ENCODE results near the gene FBXL17. TPM values are rescaled to one million over a fixed set of nuclear protein-coding genes. Genes with fewer than 3 reads are reported as not detected.

Gene FBXL17
- total and polyA plus RNA-seq, 4 donors, result 2.1 to 14.1 (median 6.3) TPM

DNA sequence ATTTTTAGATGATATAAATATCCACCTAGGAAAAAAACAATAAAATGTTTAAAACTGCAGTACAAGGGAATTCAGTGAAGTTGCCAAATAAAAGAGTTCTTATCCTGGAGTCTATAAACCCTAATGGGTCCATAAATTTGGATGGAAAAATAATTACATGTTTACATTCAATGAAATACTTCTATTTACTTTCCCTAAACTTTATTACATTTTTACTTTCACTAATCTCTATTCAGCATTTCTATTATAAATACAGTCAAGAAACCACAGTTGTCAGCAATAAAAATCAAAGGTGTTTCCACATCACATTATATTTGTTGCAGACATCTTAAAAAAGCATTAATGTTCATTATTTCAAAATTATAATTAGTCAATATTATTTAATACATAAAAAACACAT, 118.6 kb downstream of the FBXL17 start:
- H3K27ac ChIP-seq (ENCODE audit: low read depth in 1 of 2, low read length in 2 of 2), result no peak overlapping the region
- no peak for DNase-seq (ENCODE audit: low spot score)
- H3K9me3 ChIP-seq (ENCODE audit: control insufficient read depth in 4 of 4, low read length in 3 of 4), result no peaks in the 10 kb centered on the region
- no peaks in the 10 kb centered on the region for H3K27me3 ChIP-seq (ENCODE audit: control insufficient read depth in 4 of 4, insufficient read depth in 4 of 4, low read length in 3 of 4)
- no peaks in the 10 kb centered on the region for H3K36me3 ChIP-seq (ENCODE audit: control insufficient read depth in 4 of 4, insufficient read depth in 3 of 4, low read depth in 1 of 4, low read length in 3 of 4)
- TF ChIP-seq ATF3 (IDR thresholded peaks at IDR 0.05) (no peak), GABPA (IDR thresholded peaks at IDR 0.05 in 1 of 2, conservative IDR thresholded peaks at IDR 0.05 in 1 of 2) (no peak), FOXA2 (IDR thresholded peaks at IDR 0.05) (no peak), HNF4A (conservative IDR thresholded peaks at IDR 0.05) (no peak), RAD21 (IDR thresholded peaks at IDR 0.05) (no peak), EGR1 (IDR thresholded peaks at IDR 0.05; ENCODE audit: low read depth in 2 of 2) (no peak), NR2F2 (IDR thresholded peaks at IDR 0.05) (no peak), SP1 (IDR thresholded peaks at IDR 0.05) (no peak), YY1 (IDR thresholded peaks at IDR 0.05) (no peak), HNF4G (IDR thresholded peaks at IDR 0.05) (no peak), TAF1 (conservative IDR thresholded peaks at IDR 0.05) (no peak), MAX (IDR thresholded peaks at IDR 0.05) (no peak), JUND (IDR thresholded peaks at IDR 0.05) (no peak), FOXA1 (IDR thresholded peaks at IDR 0.05) (no peak), ZBTB33 (IDR thresholded peaks at IDR 0.05) (no peak), RXRA (IDR thresholded peaks at IDR 0.05) (no peak)
- TF ChIP-seq, protein P1, sequence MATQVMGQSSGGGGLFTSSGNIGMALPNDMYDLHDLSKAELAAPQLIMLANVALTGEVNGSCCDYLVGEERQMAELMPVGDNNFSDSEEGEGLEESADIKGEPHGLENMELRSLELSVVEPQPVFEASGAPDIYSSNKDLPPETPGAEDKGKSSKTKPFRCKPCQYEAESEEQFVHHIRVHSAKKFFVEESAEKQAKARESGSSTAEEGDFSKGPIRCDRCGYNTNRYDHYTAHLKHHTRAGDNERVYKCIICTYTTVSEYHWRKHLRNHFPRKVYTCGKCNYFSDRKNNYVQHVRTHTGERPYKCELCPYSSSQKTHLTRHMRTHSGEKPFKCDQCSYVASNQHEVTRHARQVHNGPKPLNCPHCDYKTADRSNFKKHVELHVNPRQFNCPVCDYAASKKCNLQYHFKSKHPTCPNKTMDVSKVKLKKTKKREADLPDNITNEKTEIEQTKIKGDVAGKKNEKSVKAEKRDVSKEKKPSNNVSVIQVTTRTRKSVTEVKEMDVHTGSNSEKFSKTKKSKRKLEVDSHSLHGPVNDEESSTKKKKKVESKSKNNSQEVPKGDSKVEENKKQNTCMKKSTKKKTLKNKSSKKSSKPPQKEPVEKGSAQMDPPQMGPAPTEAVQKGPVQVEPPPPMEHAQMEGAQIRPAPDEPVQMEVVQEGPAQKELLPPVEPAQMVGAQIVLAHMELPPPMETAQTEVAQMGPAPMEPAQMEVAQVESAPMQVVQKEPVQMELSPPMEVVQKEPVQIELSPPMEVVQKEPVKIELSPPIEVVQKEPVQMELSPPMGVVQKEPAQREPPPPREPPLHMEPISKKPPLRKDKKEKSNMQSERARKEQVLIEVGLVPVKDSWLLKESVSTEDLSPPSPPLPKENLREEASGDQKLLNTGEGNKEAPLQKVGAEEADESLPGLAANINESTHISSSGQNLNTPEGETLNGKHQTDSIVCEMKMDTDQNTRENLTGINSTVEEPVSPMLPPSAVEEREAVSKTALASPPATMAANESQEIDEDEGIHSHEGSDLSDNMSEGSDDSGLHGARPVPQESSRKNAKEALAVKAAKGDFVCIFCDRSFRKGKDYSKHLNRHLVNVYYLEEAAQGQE (IDR thresholded peaks at IDR 0.05), result no peak
- TF ChIP-seq, protein P2, sequence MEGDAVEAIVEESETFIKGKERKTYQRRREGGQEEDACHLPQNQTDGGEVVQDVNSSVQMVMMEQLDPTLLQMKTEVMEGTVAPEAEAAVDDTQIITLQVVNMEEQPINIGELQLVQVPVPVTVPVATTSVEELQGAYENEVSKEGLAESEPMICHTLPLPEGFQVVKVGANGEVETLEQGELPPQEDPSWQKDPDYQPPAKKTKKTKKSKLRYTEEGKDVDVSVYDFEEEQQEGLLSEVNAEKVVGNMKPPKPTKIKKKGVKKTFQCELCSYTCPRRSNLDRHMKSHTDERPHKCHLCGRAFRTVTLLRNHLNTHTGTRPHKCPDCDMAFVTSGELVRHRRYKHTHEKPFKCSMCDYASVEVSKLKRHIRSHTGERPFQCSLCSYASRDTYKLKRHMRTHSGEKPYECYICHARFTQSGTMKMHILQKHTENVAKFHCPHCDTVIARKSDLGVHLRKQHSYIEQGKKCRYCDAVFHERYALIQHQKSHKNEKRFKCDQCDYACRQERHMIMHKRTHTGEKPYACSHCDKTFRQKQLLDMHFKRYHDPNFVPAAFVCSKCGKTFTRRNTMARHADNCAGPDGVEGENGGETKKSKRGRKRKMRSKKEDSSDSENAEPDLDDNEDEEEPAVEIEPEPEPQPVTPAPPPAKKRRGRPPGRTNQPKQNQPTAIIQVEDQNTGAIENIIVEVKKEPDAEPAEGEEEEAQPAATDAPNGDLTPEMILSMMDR (IDR thresholded peaks at IDR 0.05; ENCODE audit: low read depth, low read length, missing input control), result no peak
- H3K9ac ChIP-seq (ENCODE audit: low read depth in 1 of 2, low read length in 2 of 2), result no peak overlapping the region
- H3K4me1 ChIP-seq (ENCODE audit: control insufficient read depth in 4 of 4, insufficient read depth in 4 of 4, low read length in 3 of 4), result peaks cover 0 to 18% (median 0%) of the 10 kb centered on the region in 4 donors
- no peak overlapping the region for H3K4me3 ChIP-seq (ENCODE audit: low read depth in 1 of 3, low read length in 3 of 3)

DNA sequence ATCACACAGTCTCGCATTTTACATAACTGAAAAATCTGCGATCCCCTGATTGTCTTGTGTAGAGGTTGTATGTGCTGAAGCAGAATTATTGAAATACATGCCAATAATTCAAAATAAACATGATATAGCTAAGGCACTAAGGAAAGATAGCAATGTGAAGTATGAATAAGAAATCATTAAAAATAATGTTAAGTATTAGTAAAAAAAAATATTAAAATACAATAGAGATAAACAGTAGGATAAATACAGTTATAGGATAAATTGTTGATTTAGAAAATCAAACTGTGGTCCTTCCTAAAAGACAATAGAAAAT, 121.1 kb downstream of the FBXL17 start:
- no peak overlapping the region for H3K9ac ChIP-seq (ENCODE audit: low read depth in 1 of 2, low read length in 2 of 2)
- H3K36me3 ChIP-seq (ENCODE audit: control insufficient read depth in 4 of 4, insufficient read depth in 3 of 4, low read depth in 1 of 4, low read length in 3 of 4), result no peaks in the 10 kb centered on the region
- H3K9me3 ChIP-seq (ENCODE audit: control insufficient read depth in 4 of 4, low read length in 3 of 4), result no peaks in the 10 kb centered on the region
- no peak for DNase-seq (ENCODE audit: low spot score)
- no peak overlapping the region for H3K4me3 ChIP-seq (ENCODE audit: low read depth in 1 of 3, low read length in 3 of 3)
- H3K27ac ChIP-seq (ENCODE audit: low read depth in 1 of 2, low read length in 2 of 2), result no peak overlapping the region
- H3K4me1 ChIP-seq (ENCODE audit: control insufficient read depth in 4 of 4, insufficient read depth in 4 of 4, low read length in 3 of 4), result peaks cover 0 to 18% (median 0%) of the 10 kb centered on the region in 4 donors
- H3K27me3 ChIP-seq (ENCODE audit: control insufficient read depth in 4 of 4, insufficient read depth in 4 of 4, low read length in 3 of 4), result no peaks in the 10 kb centered on the region
- WGBS, result 5% methylated on average over 2 of the region's 2 CpGs
- TF ChIP-seq YY1 (IDR thresholded peaks at IDR 0.05), result no peak
- TF ChIP-seq TAF1 (conservative IDR thresholded peaks at IDR 0.05), result no peak
- no peak for TF ChIP-seq RAD21 (IDR thresholded peaks at IDR 0.05)
- TF ChIP-seq GABPA (IDR thresholded peaks at IDR 0.05 in 1 of 2, conservative IDR thresholded peaks at IDR 0.05 in 1 of 2), result no peak
- no peak for TF ChIP-seq NR2F2 (IDR thresholded peaks at IDR 0.05)
- no peak for TF ChIP-seq EGR1 (IDR thresholded peaks at IDR 0.05; ENCODE audit: low read depth in 2 of 2)
- TF ChIP-seq ATF3 (IDR thresholded peaks at IDR 0.05), result no peak
- no peak for TF ChIP-seq RXRA (IDR thresholded peaks at IDR 0.05)
- no peak for TF ChIP-seq MAX (IDR thresholded peaks at IDR 0.05)
- no peak for TF ChIP-seq ZBTB33 (IDR thresholded peaks at IDR 0.05)
- TF ChIP-seq, protein P2 (IDR thresholded peaks at IDR 0.05; ENCODE audit: low read depth, low read length, missing input control), result no peak
- no peak for TF ChIP-seq SP1 (IDR thresholded peaks at IDR 0.05)
- no peak for TF ChIP-seq HNF4A (conservative IDR thresholded peaks at IDR 0.05)

Data from liver (tissue), 9 donors.